Activated CD4-positive, alpha-beta T cell treated with anti-CD3 and anti-CD28 coated beads for 36 hours (primary cell): ENCODE results near the gene NGEF. TPM values are rescaled to one million over a fixed set of nuclear protein-coding genes. Genes with fewer than 3 reads are reported as not detected.

ENCODE experiments used
- ATAC-seq: fragments of 200-7000 bp; cut with Tn5 transposase; one replicate; pipeline ENCODE4 v1.10.0; 2021; ENCODE audit warnings: mild to moderate bottlenecking, moderate library complexity
- CTCF ChIA-PET: fragments of 350-600 bp; sonication (Branson Sonifier 250); formaldehyde crosslinking; loops from one replicate; lab custom pipeline; 2021; ENCODE audit warnings: antibody characterized with exemption; lab: Charles Lee
- POLR2A ChIA-PET: fragments of 350-600 bp; sonication (Branson Sonifier 250); formaldehyde crosslinking; loops from one replicate; lab custom pipeline; 2021; ENCODE audit warnings: antibody characterized with exemption, inconsistent platforms; lab: Charles Lee
- DNase-seq: peaks from one replicate; pipeline ENCODE4 v3.0.0-alpha.2; 2020
- H3K27ac Mint-ChIP-seq: one replicate; pipeline ENCODE4 v1.8.0; 2021; ENCODE audit warnings: mixed read lengths
- H3K27me3 Mint-ChIP-seq: one replicate; pipeline ENCODE4 v1.8.0; 2021; ENCODE audit warnings: mixed read lengths
- H3K36me3 Mint-ChIP-seq: one replicate; pipeline ENCODE4 v1.8.0; 2021; ENCODE audit warnings: low read depth, mixed read lengths
- H3K4me1 Mint-ChIP-seq: one replicate; pipeline ENCODE4 v1.8.0; 2021; ENCODE audit warnings: mixed read lengths
- H3K4me3 Mint-ChIP-seq: one replicate; pipeline ENCODE4 v1.8.0; 2021; ENCODE audit warnings: mild to moderate bottlenecking, moderate library complexity, mixed read lengths
- H3K9me3 Mint-ChIP-seq: one replicate; pipeline ENCODE4 v1.8.0; 2021; ENCODE audit warnings: low read depth, mixed read lengths
- intact Hi-C, 2 experiments: fragments of 100-400 bp; cut with DNase I in 1 of 2; cut with micrococcal nuclease in 1 of 2; formaldehyde crosslinking; loops; one replicate each; pipeline versions ENCODE4 v1.14.2 to v1.15.1; 2022 to 2024; cut with DNase I, micrococcal nuclease
- total RNA-seq, 2 experiments: library from RNA; stranded (reverse); gene quantifications; one replicate each; pipeline ENCODE4 v1.2.3, GENCODE V29; 2021

NGEF gene
- total RNA-seq, 2 experiments from 2014 or later = 1.5 to 2.0 TPM

DNA sequence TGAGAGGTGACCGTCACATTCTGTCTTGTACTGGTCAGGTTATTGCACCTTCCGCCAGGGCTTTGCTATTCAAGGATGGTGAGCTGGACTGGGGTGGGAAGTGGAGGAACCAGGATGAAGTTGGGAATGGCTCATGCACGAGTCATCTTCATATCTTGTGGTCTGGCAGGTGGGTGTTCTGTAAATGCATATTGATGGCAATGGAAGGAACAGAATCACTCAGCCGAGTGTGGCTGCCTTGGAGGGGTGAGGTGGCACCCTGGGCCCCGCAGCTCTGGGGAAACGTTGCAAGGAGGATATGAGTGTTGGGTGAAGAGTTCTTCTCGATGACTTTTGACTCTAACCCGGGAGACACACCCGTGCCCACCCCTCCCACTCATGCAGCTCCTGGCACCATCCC is 20.6 kb upstream of the NGEF start:
- Mint-ChIP-seq H3K27me3 (no peaks in the 10 kb centered on the region), H3K9me3 (no peaks in the 10 kb centered on the region), H3K4me1 (peaks cover 8% of the 10 kb centered on the region), H3K4me3 (no peak overlapping the region), H3K36me3 (no peaks in the 10 kb centered on the region), H3K27ac (no peak overlapping the region)
- intact Hi-C loops = no loop called here
- ChIA-PET CTCF (interaction anchor here (0.8 to 1.2 kb wide), 4 partner anchors 20 to 179 kb away, joined by 3 to 4 read pairs (median 4); no protein-coding TSS in a partner anchor), POLR2A (no interaction called here)
- ATAC-seq (peak; percentile 83), DNase-seq (peak; percentile 49)

DNA sequence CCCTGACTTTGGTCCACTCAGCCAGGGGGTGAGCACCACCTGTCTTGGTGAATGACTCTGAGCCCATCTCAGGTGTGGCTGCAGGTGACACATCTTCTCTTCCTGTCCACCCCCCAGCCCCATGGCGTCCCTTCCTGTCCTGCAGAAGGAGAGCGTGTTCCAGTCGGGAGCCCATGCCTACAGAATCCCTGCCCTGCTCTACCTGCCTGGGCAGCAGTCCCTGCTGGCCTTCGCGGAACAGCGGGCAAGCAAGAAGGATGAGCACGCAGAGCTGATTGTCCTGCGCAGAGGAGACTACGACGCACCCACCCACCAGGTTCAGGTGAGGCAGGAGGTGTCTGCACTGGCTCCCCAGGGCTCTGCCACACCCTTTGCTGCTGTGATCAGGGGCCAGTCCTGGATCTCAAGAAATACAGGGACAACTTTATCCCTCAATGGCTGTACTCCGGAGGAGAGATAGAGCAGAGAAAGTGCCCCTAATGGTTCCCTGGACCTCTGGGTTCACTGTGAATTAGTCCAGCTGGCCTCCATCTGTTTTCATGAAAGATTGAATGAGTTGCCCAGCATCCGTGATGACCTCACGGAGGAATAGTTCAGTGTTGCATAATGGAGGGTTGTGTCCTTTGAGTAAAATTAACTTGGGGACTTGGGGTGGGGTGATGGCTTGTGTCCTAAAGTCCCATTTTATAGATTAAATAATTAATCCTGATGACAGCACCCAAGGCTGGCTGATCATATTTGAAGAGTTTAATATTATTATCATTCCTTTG is 19.7 kb upstream of the NGEF start, which contains the start of gene NEU2:
Gene NEU2 (plus strand): TSS at position 122 of the 770 bp plus-strand sequence. CDS start 0 bp downstream, at position 122.
- peaks cover 8% of the 10 kb centered on the region for H3K4me1 Mint-ChIP-seq
- ChIA-PET POLR2A (no interaction called here), CTCF (interaction anchor here (0.8 kb wide), 1 partner anchor 22 kb away, joined by 3 read pairs; no protein-coding TSS in a partner anchor)
- intact Hi-C loops = no loop called here
- no peak within 1 kb of the TSS for H3K4me3 Mint-ChIP-seq
- ATAC-seq (no peak), DNase-seq (no peak)
- H3K36me3 Mint-ChIP-seq = no peaks in the 10 kb centered on the region
- no peaks in the 10 kb centered on the region for H3K27me3 Mint-ChIP-seq
- no peak within 1 kb of the TSS for H3K27ac Mint-ChIP-seq
- no peaks in the 10 kb centered on the region for H3K9me3 Mint-ChIP-seq

DNA sequence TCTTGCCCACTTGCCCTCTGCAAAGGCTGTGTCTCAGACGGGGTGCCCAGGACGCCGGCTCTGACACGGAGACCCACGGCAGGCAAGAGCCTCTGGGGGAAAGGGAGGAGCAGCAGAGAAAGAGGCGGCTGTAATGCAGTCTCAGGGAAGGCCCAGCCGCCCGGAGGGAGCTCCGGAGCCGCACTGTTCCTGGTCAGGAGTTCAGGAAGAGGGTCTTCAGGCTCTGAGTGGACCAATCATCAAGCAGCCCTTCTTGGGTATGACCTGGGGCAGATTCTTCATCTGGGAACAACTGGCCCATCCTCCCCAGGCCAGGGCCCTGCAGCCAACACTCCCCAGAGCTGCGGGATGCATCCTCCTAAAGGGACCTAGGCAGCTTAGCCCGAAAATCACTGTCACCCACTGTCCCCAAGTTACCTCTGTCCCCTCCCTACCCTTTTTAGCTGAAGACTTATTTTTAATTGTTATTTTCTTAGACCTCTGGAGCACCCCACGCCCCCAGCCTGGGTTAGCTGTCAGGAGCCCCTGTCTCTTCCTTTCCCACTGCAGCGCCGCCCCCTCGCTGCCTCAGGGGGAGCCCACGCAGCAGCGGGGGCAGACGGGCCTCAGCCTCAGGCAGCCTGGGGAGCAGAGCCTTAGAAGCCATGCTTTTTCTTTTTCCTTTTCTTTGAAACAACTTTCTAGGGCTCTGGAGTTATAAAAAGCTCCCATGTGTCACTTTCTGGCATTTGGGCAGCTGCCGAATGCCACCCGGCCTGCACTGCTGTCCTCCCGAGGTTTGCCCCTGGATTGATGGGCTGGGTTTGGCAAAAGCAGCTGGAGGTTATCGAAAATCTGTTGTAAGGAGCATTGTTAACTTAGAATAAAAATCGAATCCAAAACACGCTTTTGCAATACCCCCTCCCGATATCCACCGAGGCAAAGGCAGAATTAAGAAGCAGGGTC is 18.8 kb upstream of the NGEF start:
- CTCF ChIA-PET = interaction anchor here (0.6 to 1.2 kb wide), 3 partner anchors 14 to 103 kb away, joined by 3 to 4 read pairs (median 3); partner anchors contain the start of gene INPP5D

DNA sequence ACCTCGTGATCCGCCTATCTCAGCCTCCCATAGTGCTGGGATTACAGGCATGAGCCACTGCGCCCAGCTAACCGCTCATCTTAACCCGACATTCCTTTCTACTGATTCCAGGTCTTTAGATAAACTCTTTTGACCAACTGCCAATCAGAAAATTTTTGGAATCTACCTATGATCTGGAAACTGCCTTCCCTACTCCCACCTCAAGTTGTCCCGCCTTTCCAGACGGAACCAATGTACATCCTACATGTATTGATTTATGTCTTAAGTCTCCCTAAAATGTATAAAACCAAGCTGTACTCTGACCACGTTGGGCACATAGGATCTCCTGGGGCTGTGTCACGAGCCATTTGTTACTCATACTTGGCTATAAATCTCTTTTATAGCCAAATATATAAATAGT is 16.3 kb upstream of the NGEF start:
- Mint-ChIP-seq H3K27me3 (no peaks in the 10 kb centered on the region), H3K4me3 (no peak overlapping the region), H3K36me3 (no peaks in the 10 kb centered on the region), H3K4me1 (peaks cover 8% of the 10 kb centered on the region), H3K9me3 (no peaks in the 10 kb centered on the region), H3K27ac (no peak overlapping the region)
- CTCF ChIA-PET = interaction anchor here (0.8 to 1.8 kb wide), 6 partner anchors 23 to 586 kb away, joined by 3 to 7 read pairs (median 4); partner anchors contain the start of gene INPP5D
- POLR2A ChIA-PET = no interaction called here
- intact Hi-C loops = loop anchor here in 1 of 2 experiments (1.0 to 2.0 kb wide), 2 partner anchors 177 to 423 kb away; no protein-coding TSS in a partner anchor
- no peak for ATAC-seq
- DNase-seq = no peak

More for the DNA sequence above, 18.8 kb upstream of the NGEF start:
- H3K4me3 Mint-ChIP-seq = no peak overlapping the region
- peaks cover 8% of the 10 kb centered on the region for H3K4me1 Mint-ChIP-seq
- H3K9me3 Mint-ChIP-seq = no peaks in the 10 kb centered on the region
- H3K36me3 Mint-ChIP-seq = no peaks in the 10 kb centered on the region
- DNase-seq (no peak), ATAC-seq (no peak)
- intact Hi-C loops = no loop called here
- POLR2A ChIA-PET = no interaction called here
- no peak overlapping the region for H3K27ac Mint-ChIP-seq
- H3K27me3 Mint-ChIP-seq = no peaks in the 10 kb centered on the region

DNA sequence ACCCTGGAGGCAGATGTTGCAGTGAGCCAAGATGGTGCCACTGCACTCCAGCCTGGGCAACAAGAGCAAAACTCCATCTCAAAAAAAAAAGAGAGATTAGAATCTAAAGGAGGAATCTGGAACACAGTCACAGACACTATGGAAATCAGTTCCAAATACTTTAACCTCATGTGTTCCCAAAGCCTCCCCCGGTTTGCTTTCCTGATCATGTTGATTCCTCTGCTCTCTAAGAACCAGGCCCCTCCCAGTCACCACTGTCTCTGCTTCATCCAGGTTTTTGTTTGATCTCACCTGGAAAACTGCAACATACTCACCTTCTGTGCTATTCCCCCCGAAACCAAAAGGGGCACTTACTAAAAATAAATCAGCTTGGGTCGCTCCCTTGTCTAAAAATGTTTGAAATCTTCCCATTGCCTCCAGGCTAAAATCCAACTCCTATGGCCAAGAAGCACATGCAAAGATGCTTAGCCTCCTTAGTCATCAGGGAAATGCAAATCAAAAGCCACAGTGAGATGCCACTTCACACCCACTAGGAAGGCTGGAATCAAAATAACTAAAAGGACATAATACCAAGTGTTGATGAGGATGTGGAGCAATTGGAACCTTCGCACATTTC is 13.2 kb upstream of the NGEF start:
- Mint-ChIP-seq H3K9me3 (no peaks in the 10 kb centered on the region), H3K36me3 (no peaks in the 10 kb centered on the region), H3K27me3 (no peaks in the 10 kb centered on the region), H3K4me3 (no peak overlapping the region), H3K27ac (no peak overlapping the region), H3K4me1 (no peaks in the 10 kb centered on the region)
- intact Hi-C loops = no loop called here
- POLR2A ChIA-PET = no interaction called here
- ATAC-seq = no peak
- DNase-seq = no peak
- CTCF ChIA-PET = no interaction called here

DNA sequence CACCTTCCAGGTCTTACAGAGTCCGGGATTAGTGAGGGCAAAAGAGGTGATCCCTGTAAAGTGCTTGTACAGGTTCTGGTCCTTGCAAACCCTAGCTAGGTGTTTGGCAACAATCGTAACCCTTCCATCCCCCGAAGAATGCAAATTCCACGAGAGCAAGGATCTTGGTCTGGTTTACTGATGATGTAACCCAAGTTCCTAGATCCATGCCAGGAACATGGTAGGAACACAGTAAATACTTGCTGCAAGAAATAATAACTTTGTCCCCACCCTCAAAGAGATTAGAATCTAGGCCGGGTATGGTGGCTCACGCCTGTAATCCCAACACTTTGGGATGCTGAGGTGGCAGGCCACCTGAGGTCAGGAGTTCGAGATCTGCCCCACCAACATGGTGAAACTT is 12.7 kb upstream of the NGEF start:
- DNase-seq (no peak), ATAC-seq (no peak)
- no peaks in the 10 kb centered on the region for H3K27me3 Mint-ChIP-seq
- H3K27ac Mint-ChIP-seq = no peak overlapping the region
- no peaks in the 10 kb centered on the region for H3K36me3 Mint-ChIP-seq
- H3K4me1 Mint-ChIP-seq = no peaks in the 10 kb centered on the region
- ChIA-PET CTCF (interaction anchor here (0.6 kb wide), 1 partner anchor 379 kb away, joined by 3 read pairs; no protein-coding TSS in a partner anchor), POLR2A (no interaction called here)
- no peaks in the 10 kb centered on the region for H3K9me3 Mint-ChIP-seq
- intact Hi-C loops = no loop called here
- H3K4me3 Mint-ChIP-seq = no peak overlapping the region

DNA sequence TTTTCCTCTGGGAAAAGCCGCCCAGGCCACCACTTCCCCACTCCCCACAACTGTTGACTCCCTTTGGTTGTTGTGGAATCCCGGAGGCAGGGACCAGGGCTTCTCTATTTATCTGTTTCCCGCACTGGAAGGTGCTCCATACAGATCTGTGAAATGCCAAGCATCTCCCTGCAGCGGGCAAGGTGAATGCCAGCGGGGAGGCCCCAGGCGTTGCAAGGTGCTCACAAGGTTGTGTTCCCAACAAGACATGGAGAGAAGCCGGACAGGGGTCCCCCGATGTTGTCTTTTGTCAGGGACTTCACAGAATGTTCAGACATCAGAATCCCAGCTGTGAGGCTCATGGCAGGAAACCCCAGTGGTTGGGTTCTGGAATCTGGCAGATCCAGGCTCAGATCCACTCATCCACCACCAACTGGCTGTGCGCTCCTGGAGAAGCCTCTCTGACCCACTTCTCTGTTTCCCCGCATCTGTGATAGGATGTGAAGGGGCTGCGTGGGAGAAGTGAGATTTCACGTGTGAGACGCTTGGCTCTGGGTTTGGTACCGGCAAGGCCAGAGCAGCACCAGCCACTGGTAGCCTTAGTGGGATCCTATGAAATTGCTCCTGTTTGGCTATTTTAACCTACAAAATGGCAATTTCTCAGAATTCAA is 10.8 kb upstream of the NGEF start:
- H3K36me3 Mint-ChIP-seq = no peaks in the 10 kb centered on the region
- H3K27me3 Mint-ChIP-seq = no peaks in the 10 kb centered on the region
- H3K9me3 Mint-ChIP-seq = no peaks in the 10 kb centered on the region
- no peak overlapping the region for H3K27ac Mint-ChIP-seq
- H3K4me3 Mint-ChIP-seq = no peak overlapping the region
- no peak for DNase-seq
- POLR2A ChIA-PET = no interaction called here
- CTCF ChIA-PET = interaction anchor here (0.5 kb wide), 1 partner anchor 186 kb away, joined by 3 read pairs; no protein-coding TSS in a partner anchor
- intact Hi-C loops = no loop called here
- no peaks in the 10 kb centered on the region for H3K4me1 Mint-ChIP-seq
- ATAC-seq = no peak

DNA sequence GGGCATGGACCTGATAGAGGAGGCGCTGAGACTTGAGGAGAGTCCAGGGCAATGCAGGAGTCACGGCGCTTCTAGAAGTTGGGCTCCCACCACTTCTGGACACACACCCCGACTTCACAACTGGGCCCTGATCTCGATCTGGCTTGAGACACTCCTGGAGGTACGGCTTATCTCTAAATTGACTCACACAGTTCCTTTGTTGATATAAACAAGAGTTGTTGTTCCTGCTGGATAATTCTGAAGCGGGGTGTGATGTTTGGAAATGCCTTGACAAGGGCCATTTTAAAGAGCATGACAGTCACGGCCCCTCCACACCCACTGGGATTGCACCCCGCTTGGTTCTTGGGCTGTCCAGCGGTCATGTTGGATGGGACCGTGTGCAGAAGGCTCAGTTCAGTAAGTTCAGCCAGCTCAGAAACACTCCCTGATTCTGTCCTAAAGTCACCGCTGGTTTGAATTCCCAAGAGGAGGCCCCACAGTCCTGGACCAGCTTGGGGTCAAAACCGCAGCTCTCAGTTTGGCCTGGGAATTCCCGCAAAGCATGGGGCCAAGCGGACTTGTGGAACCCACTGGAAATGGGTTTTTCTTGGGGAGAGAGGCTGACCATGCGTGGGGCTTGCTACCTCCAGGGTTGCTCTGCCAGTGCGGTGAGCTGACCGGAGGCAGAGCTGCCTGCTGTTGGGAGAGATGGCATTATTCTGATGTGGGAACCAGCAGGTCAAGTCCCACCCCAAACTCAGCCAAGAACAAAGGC is 10.1 kb upstream of the NGEF start:
- H3K4me3 Mint-ChIP-seq = no peak overlapping the region
- H3K27me3 Mint-ChIP-seq = no peaks in the 10 kb centered on the region
- no peak overlapping the region for H3K27ac Mint-ChIP-seq
- ATAC-seq (no peak), DNase-seq (no peak)
- intact Hi-C loops = no loop called here
- ChIA-PET CTCF (no interaction called here), POLR2A (no interaction called here)
- H3K4me1 Mint-ChIP-seq = no peaks in the 10 kb centered on the region
- no peaks in the 10 kb centered on the region for H3K9me3 Mint-ChIP-seq
- no peaks in the 10 kb centered on the region for H3K36me3 Mint-ChIP-seq

DNA sequence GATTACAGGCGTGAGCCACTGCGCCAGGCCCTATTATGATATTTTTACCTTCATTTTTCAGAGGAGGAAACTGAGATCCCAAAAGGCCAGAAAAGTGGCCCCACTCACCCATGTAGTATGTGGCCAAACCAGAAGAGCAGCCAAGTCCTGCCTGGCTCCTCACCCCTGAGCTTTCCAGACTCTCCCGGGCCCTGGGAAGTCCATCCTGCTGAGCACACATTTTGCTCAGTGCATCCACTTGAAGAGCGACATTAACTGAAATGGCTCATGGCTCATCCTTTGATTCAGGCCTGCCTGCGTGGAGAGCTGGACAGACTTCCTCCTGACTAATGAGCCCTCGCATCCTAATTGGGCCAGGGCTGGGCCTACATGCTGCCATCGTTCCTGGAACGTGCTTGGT is 9.5 kb upstream of the NGEF start:
- ATAC-seq = no peak
- POLR2A ChIA-PET = no interaction called here
- no peak overlapping the region for H3K27ac Mint-ChIP-seq

DNA sequence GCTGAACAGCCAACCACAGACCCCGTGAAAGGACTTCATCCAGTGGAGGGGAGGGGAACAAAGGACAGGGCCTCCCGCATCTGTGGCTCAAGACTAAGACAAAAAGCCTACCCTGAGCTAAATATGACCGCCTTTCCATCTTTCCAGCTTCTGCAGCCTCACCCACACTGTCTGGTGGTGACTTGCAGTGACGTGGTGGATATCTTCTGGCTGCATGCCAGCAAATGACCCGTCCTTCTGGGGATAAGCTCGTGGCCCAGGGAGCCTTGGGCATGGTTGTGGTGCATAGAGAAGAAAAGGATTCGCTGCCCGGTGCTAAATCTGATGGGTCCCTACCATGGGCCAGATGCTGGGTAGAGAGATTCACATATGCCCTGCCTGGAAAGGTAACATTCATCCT is 8.7 kb upstream of the NGEF start:
- intact Hi-C loops = no loop called here
- no peaks in the 10 kb centered on the region for H3K36me3 Mint-ChIP-seq
- ATAC-seq (no peak), DNase-seq (no peak)
- H3K4me3 Mint-ChIP-seq = no peak overlapping the region
- H3K27me3 Mint-ChIP-seq = no peaks in the 10 kb centered on the region
- no peaks in the 10 kb centered on the region for H3K4me1 Mint-ChIP-seq
- ChIA-PET POLR2A (no interaction called here), CTCF (no interaction called here)
- peaks cover 2% of the 10 kb centered on the region for H3K9me3 Mint-ChIP-seq
- no peak overlapping the region for H3K27ac Mint-ChIP-seq

More for the DNA sequence above, 9.5 kb upstream of the NGEF start:
- CTCF ChIA-PET = no interaction called here
- H3K36me3 Mint-ChIP-seq = no peaks in the 10 kb centered on the region
- H3K4me1 Mint-ChIP-seq = no peaks in the 10 kb centered on the region
- intact Hi-C loops = no loop called here
- H3K9me3 Mint-ChIP-seq = peaks cover under 1% of the 10 kb centered on the region
- DNase-seq = no peak
- H3K4me3 Mint-ChIP-seq = no peak overlapping the region
- H3K27me3 Mint-ChIP-seq = no peaks in the 10 kb centered on the region
